Measurements from ENCODE around the gene STX16.

Gene STX16

DNA sequence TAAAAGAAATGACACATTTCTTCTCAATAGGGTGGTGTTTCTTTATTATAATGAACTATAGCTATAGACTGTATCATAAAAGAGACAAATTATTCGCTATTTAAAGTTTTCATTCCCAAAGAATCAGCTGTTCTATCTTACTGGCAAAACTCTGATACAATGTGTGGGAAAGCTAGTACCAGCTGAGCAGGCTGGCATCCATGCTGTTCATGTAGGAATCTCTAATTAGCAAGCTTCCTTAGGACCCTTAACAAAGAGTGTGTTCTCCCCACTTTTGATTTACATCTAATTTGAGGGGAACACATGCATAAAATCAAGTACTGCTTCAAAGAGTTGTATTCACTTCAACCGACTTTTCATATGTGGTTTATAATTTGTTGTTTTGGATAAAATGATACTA lies 13.2 kb downstream of the STX16 start:
- Histone ChIP-seq H3K4me3 (no peak overlapping the region), H3K27ac (no peak overlapping the region)
- TF ChIP-seq, protein P1, sequence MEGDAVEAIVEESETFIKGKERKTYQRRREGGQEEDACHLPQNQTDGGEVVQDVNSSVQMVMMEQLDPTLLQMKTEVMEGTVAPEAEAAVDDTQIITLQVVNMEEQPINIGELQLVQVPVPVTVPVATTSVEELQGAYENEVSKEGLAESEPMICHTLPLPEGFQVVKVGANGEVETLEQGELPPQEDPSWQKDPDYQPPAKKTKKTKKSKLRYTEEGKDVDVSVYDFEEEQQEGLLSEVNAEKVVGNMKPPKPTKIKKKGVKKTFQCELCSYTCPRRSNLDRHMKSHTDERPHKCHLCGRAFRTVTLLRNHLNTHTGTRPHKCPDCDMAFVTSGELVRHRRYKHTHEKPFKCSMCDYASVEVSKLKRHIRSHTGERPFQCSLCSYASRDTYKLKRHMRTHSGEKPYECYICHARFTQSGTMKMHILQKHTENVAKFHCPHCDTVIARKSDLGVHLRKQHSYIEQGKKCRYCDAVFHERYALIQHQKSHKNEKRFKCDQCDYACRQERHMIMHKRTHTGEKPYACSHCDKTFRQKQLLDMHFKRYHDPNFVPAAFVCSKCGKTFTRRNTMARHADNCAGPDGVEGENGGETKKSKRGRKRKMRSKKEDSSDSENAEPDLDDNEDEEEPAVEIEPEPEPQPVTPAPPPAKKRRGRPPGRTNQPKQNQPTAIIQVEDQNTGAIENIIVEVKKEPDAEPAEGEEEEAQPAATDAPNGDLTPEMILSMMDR (IDR thresholded peaks at IDR 0.05), result no peak
- no peak for DNase-seq (ENCODE audit: low spot score)

DNA sequence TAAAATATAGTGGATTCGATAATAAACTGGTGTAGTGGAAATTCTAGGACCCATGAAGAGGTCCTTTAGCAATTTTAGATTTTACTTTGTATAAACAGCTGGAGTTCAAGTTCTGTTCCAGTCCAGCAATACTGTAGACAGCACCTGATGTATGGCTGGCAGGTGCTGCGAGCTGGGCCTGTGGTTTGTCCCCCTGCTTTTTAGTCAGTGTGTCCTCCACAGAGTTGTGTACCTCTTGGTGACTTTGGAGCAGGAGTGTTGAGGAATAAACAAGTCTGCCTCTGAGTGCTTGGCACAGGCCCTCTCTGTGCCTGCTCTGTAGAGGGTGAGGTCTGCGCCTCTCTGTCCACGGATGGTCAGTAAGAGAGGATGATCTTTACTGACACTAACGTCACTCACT lies 13.8 kb downstream of the STX16 start:
- H3K4me3 ChIP-seq, result no peak overlapping the region
- TF ChIP-seq, protein P1 (IDR thresholded peaks at IDR 0.05), result no peak
- no peak for DNase-seq (ENCODE audit: low spot score)
- H3K27ac ChIP-seq, result no peak overlapping the region

DNA sequence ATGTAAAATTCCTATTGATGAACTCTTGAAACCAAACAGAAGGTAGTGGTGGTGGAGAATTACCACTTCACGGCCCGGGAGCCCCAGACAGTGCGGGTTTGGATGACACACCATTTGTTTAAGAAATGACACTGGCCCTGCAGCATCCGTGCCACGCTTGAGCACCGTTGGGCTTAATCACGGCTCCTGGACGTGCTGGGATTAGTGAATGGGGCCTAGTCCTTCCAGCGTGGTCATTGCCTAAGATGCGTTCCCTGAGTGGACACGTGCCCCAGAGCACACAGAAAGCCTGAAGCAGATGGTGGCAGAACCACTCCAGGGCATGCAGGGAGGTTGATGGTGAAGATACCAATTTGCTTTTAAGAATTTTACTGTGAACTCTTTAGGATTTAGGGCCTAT lies 14.5 kb downstream of the STX16 start:
- Histone ChIP-seq H3K4me3 (no peak overlapping the region), H3K27ac (no peak overlapping the region)
- TF ChIP-seq, protein P1 (IDR thresholded peaks at IDR 0.05), result no peak
- DNase-seq (ENCODE audit: low spot score), result no peak

DNA sequence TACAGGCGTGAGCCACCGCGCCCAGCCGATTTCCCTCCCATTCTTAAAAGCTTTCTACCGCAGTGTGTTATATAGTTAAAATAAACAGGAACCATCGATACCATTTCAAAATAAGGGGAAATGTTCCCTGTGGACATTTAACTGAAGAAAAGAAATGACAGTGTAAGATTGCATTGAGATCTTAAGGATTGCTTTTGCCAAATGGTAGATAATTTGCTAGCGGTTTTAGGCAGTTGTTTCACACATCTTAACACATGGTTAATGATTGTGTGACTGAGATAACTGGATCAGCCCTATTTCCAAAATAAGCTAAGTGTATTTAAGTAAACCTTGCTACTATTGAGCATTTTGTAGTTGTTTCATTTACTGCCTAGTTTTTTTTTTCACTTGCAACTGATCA lies 15.6 kb downstream of the STX16 start:
- TF ChIP-seq, protein P1 (IDR thresholded peaks at IDR 0.05), result no peak
- Histone ChIP-seq H3K27ac (no peak overlapping the region), H3K4me3 (no peak overlapping the region)
- DNase-seq (ENCODE audit: low spot score), result no peak

DNA sequence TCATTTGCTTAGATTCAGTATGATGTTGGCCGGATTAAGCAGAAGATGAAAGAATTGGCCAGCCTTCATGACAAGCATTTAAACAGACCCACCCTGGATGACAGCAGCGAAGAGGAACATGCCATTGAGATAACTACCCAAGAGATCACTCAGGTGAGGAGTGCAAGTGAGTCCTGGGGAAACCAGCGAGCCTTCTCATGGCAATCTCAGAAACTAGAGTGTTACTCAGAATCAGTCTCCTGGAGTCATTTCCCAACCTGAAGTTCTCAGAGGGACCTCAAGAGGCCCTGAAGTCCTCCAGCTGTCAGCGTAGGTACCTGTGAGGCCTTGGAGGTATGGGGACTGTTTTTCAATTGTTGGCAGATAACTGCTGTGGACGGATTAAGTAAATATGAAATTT lies 16.9 kb downstream of the STX16 start:
- Histone ChIP-seq H3K27ac (no peak overlapping the region), H3K4me3 (no peak overlapping the region)
- TF ChIP-seq, protein P1 (IDR thresholded peaks at IDR 0.05), result no peak
- no peak for DNase-seq (ENCODE audit: low spot score)

DNA sequence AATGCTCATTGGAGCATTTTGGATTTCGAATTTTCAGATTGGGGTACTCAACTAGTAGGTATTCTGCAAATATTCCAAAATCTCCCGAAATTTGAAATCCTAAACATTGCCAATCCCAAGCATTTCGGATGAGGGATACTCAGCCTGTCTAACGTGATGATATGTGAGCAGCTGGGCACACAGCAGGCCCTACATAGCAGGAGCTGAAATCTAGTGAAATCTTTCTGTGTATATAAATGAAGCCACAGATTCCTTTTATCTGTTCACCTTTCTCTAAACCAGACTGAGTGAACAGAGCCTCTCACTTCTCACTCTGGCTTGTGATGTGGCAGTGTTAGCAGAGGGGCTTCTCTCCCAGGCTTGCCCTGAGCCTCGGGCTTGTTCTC lies 17.8 kb downstream of the STX16 start:
- H3K4me3 ChIP-seq, result no peak overlapping the region
- no peak overlapping the region for H3K27ac ChIP-seq
- no peak for DNase-seq (ENCODE audit: low spot score)
- TF ChIP-seq, protein P1 (IDR thresholded peaks at IDR 0.05), result no peak

DNA sequence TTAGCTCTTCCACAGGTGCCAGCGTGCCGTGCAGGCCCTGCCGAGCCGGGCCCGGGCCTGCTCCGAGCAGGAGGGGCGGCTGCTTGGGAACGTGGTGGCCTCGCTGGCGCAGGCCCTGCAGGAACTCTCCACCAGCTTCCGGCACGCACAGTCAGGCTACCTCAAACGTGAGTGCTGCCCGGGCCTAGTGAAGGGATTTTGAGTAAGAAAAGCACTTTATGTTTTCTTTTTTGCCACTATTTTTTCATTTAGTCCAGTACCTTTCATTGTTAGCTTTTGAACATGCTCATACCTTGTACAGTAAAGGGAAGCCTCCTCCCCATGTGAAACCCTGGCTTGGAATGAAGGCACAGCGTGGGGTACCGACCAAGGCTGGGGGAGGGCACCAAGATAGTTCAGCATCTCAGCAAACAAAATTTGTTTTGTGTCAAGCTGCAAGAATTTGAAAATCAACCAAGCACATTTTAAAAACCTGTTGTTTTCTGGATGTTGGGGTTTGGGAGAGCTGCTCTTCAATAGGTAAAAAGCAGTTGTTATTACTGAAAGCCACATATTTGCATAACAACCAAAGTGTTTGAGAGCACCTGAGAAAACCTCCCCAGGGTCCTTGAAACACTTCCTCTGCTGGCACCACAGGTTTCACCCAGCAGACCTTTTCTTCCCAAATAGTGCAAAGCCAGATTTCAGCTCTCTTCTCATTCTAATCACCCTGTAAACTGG lies 18.4 kb downstream of the STX16 start:
- TF ChIP-seq, protein P1 (IDR thresholded peaks at IDR 0.05), result no peak
- Histone ChIP-seq H3K27ac (no peak overlapping the region), H3K4me3 (no peak overlapping the region)
- no peak for DNase-seq (ENCODE audit: low spot score)

Measured in coronary artery (tissue), 2 donors.